Breast epithelium (tissue), 4 donors: ENCODE measurements around the gene CRY2. TPM values are rescaled to one million over a fixed set of nuclear protein-coding genes. Genes with fewer than 3 reads are reported as not detected.
"Not testable (repeated sequence)": the region's sequence is repeated elsewhere in the genome, so short reads cannot be mapped to it uniquely, and the experiment has no call there.

Source experiments
- DNase-seq, 2 donors: peaks; one replicate each; pipeline ENCODE4 v3.0.0-alpha.2; 2019; ENCODE audit warnings: low spot score in 2 of 2
- H3K27ac ChIP-seq, 2 donors: fragments of 200-600 bp; sonication (generic) in 1 of 2; one replicate each; pipeline ENCODE4 v1.5.1; 2016 to 2019; ENCODE audit warnings: mild to moderate bottlenecking in 1 of 2
- H3K27me3 ChIP-seq, 2 donors: fragments of 200-600 bp; sonication (generic) in 1 of 2; one replicate each; pipeline versions ENCODE4 v1.5.1 to v1.6.0; 2017 to 2019; ENCODE audit warnings: control low read depth in 1 of 2, mild to moderate bottlenecking in 1 of 2
- H3K36me3 ChIP-seq: fragments of 200-600 bp; one replicate; pipeline ENCODE4 v1.5.1; 2019
- H3K4me1 ChIP-seq, 2 donors: fragments of 200-600 bp; sonication (generic); one replicate each; pipeline ENCODE4 v1.5.1; 2016 to 2019; ENCODE audit warnings: control low read depth in 1 of 2
- H3K4me3 ChIP-seq, 3 donors: fragments of 200-600 bp; sonication (generic); 1 replicate in 2 of 3; 2 replicates in 1 of 3; pipeline ENCODE4 v1.5.1; 2016 to 2019; ENCODE audit warnings: mild to moderate bottlenecking in 3 of 3, moderate library complexity in 2 of 3
- H3K9me3 ChIP-seq, 2 donors: fragments of 200-600 bp; sonication (generic) in 1 of 2; one replicate each; pipeline ENCODE4 v1.5.1; 2016 to 2019; ENCODE audit warnings: control low read depth in 1 of 2
- POLR2A ChIP-seq: fragments of 450-650 bp; IDR thresholded peaks from one replicate; pipeline ENCODE4 v1.6.1; 2016; ENCODE audit warnings: antibody characterized with exemption, mild to moderate bottlenecking, moderate library complexity
- POLR2AphosphoS5 ChIP-seq, 3 donors: sonication (generic); formaldehyde crosslinking; IDR thresholded peaks; one replicate each; pipeline ENCODE4 v1.6.1; 2017; ENCODE audit warnings: antibody characterized with exemption in 3 of 3
- intact Hi-C: fragments of 100-400 bp; cut with DNase I; formaldehyde crosslinking; loops from one replicate; pipeline ENCODE4 v1.15.1; 2023; ENCODE audit warnings: low total_unique reads
- total RNA-seq, 3 donors: library from RNA; depleted of rRNA; stranded (reverse); fragments of >200 nt; gene quantifications; one replicate each; pipeline ENCODE4 v1.1.0, GENCODE V29; 2016
- TF ChIP-seq, protein P1 (sequence below), 3 donors: fragments of 450-650 bp; IDR thresholded peaks; one replicate each; pipeline ENCODE4 v1.5.1; 2016 to 2017; ENCODE audit warnings: antibody characterized with exemption in 3 of 3, mild to moderate bottlenecking in 3 of 3, moderate library complexity in 3 of 3

The CRY2 gene
- total RNA-seq, 3 donors from 2014 or later: 44.2 to 54.1 (median 44.3) TPM

DNA sequence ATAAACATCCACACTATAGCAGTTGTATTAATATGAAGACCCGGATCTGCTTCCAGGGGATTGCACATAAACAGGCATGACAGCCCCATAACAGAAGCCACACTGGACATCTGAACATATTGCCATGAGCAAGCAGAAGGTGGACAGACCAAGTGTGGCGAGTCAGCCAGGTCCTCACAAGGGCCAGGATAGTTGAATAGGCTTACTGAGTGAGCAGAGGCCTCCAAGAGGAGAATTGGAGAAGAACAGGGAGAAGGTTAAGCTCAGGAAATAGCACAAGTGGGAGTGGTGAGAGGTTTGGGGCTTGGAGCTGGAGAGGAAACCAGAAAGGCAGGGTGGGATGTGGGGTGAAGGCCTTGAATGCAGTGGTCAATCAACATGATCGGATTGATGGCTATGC lies 31.5 kb upstream of the CRY2 start:
- H3K27me3 ChIP-seq: no peaks in the 10 kb centered on the region
- intact Hi-C loops: no loop called here
- DNase-seq: no peak

GRCh38 chr11:45816614-45817013 lies 30.7 kb upstream of the CRY2 start:
- no peak for DNase-seq
- intact Hi-C loops: no loop called here
- TF ChIP-seq, protein P1, sequence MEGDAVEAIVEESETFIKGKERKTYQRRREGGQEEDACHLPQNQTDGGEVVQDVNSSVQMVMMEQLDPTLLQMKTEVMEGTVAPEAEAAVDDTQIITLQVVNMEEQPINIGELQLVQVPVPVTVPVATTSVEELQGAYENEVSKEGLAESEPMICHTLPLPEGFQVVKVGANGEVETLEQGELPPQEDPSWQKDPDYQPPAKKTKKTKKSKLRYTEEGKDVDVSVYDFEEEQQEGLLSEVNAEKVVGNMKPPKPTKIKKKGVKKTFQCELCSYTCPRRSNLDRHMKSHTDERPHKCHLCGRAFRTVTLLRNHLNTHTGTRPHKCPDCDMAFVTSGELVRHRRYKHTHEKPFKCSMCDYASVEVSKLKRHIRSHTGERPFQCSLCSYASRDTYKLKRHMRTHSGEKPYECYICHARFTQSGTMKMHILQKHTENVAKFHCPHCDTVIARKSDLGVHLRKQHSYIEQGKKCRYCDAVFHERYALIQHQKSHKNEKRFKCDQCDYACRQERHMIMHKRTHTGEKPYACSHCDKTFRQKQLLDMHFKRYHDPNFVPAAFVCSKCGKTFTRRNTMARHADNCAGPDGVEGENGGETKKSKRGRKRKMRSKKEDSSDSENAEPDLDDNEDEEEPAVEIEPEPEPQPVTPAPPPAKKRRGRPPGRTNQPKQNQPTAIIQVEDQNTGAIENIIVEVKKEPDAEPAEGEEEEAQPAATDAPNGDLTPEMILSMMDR (IDR thresholded peaks at IDR 0.05): no peak
- TF ChIP-seq POLR2A: no peak
- TF ChIP-seq POLR2AphosphoS5 (IDR thresholded peaks at IDR 0.05): no peak

More for the DNA sequence above, 31.5 kb upstream of the CRY2 start:
- Histone ChIP-seq H3K9me3 (no peaks in the 10 kb centered on the region), H3K36me3 (peaks cover 5% of the 10 kb centered on the region), H3K4me3 (no peak overlapping the region), H3K27ac (no peak overlapping the region), H3K4me1 (no peaks in the 10 kb centered on the region)
- no peak for TF ChIP-seq POLR2AphosphoS5 (IDR thresholded peaks at IDR 0.05)

GRCh38 chr11:45817191-45817590 lies 30.1 kb upstream of the CRY2 start:
- intact Hi-C loops: no loop called here
- no peak overlapping the region for H3K27ac ChIP-seq
- no peaks in the 10 kb centered on the region for H3K27me3 ChIP-seq
- TF ChIP-seq POLR2AphosphoS5 (IDR thresholded peaks at IDR 0.05) (no peak), POLR2A (no peak)
- TF ChIP-seq, protein P1 (IDR thresholded peaks at IDR 0.05): no peak
- no peaks in the 10 kb centered on the region for H3K4me1 ChIP-seq
- DNase-seq: no peak
- H3K4me3 ChIP-seq: no peak overlapping the region
- H3K36me3 ChIP-seq: no peaks in the 10 kb centered on the region
- no peaks in the 10 kb centered on the region for H3K9me3 ChIP-seq

More at GRCh38 chr11:45816614-45817013, 30.7 kb upstream of the CRY2 start:
- Histone ChIP-seq H3K4me3 (no peak overlapping the region), H3K4me1 (no peaks in the 10 kb centered on the region), H3K27me3 (no peaks in the 10 kb centered on the region), H3K36me3 (no peaks in the 10 kb centered on the region), H3K9me3 (no peaks in the 10 kb centered on the region), H3K27ac (no peak overlapping the region)

DNA sequence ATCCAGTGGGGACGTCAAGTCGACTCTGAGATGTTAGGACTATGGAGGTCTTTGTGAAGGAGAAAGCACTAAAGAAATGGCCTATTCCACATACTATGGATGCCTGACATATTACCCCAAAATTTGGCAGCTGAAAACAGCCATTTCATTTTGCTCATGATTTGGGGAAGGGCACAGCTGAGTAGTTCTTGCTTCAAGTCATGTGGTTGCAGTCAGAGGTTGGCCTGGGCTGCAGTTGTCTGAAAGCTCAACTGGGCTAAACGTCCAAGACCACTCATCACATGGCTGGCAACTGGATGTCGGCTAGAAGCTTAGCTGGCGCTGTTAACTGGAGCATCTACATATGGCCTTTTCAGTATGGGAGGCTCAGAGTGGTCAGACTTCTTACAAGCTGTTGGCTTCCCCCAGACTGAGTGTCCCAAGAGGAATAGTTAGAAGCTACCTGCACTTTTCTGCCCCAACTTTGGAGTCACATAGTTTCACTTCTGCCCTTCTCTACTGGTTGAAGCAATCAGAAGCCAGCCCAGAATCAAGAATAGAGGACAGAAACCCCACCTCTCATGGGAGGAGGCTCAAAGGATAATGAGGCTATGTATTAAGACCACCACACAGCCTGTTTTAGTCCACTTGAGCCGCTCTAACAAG lies 28.2 kb upstream of the CRY2 start:
- H3K4me1 ChIP-seq: no peaks in the 10 kb centered on the region
- no peaks in the 10 kb centered on the region for H3K36me3 ChIP-seq
- H3K9me3 ChIP-seq: no peaks in the 10 kb centered on the region
- TF ChIP-seq POLR2AphosphoS5 (IDR thresholded peaks at IDR 0.05) (no peak), POLR2A (no peak)
- TF ChIP-seq, protein P1 (IDR thresholded peaks at IDR 0.05): no peak
- DNase-seq: no peak
- no peak overlapping the region for H3K27ac ChIP-seq
- intact Hi-C loops: no loop called here
- no peaks in the 10 kb centered on the region for H3K27me3 ChIP-seq
- H3K4me3 ChIP-seq: no peak overlapping the region

DNA sequence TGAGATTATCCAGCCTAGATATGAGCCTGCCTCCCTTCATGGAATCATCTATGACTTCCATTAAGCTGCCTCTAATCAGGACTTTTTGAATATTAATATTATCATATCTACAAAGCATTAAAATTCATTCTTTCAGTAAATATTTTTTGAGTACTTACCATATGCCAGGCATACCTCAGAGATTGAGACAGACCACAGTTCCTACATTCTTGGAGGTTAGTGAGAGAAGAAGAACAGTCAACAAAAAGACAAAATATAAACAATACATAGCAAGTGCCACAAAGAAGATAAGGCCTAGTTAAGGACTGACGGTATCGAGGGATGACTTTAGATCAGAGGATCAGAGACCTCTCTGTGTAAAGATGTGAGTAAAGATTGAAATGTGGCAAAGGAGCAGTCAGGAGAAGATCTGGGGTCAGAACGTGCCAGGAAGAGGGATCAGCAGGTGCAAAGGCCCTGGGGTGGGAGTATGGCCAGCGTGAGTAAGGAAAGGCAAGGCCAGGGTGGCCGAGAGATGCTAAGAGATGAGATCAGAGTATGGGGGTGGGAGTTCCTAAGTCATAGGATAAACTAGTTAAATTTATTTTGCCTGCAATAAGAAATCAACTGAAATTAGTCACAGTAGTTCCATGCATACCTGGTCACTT lies 26.9 kb upstream of the CRY2 start:
- intact Hi-C loops: no loop called here
- Histone ChIP-seq H3K4me1 (no peaks in the 10 kb centered on the region), H3K4me3 (no peak overlapping the region), H3K27me3 (no peaks in the 10 kb centered on the region), H3K9me3 (no peaks in the 10 kb centered on the region), H3K27ac (no peak overlapping the region), H3K36me3 (no peaks in the 10 kb centered on the region)
- DNase-seq: no peak
- TF ChIP-seq POLR2AphosphoS5 (IDR thresholded peaks at IDR 0.05) (no peak), POLR2A (no peak)
- TF ChIP-seq, protein P1 (IDR thresholded peaks at IDR 0.05): no peak

GRCh38 chr11:45826492-45826891 lies 20.8 kb upstream of the CRY2 start:
- H3K27ac ChIP-seq, H3K9me3 ChIP-seq, intact Hi-C loops, H3K36me3 ChIP-seq, H3K4me1 ChIP-seq, DNase-seq, H3K27me3 ChIP-seq, H3K4me3 ChIP-seq: not testable (repeated sequence)
